Measurements from ENCODE around the gene TECPR2. TPM values are rescaled to one million over a fixed set of nuclear protein-coding genes. Genes with fewer than 3 reads are reported as not detected.

TECPR2 gene
- total and polyA plus RNA-seq, 10 of the 15 experiments (the other 5 are each of a cell fraction or from before 2014, with no cell fraction given): 0.15 to 10.0 (median 3.0) TPM

- ATAC-seq: no peak
- Histone ChIP-seq H3K4me3 (no peak overlapping the region), H3K4me1 (ENCODE audit: control insufficient read depth, insufficient read depth, low read length) (no peaks in the 10 kb centered on the region), H3K27me3 (replicated peaks in 1 of 2; ENCODE audit: control insufficient read depth in 2 of 2, insufficient read depth in 2 of 2, low read length in 1 of 2) (no peaks in the 10 kb centered on the region), H3K9ac (ENCODE audit: control insufficient read depth, insufficient read depth, low read length) (no peak overlapping the region), H3K36me3 (ENCODE audit: control insufficient read depth in 2 of 2, insufficient read depth in 2 of 2, low read length in 1 of 2) (no peaks in the 10 kb centered on the region), H2AFZ (ENCODE audit: control insufficient read depth, low read depth, low read length) (no peak overlapping the region), H3K9me3 (replicated peaks; ENCODE audit: control insufficient read depth, insufficient read depth, low read length) (no peaks in the 10 kb centered on the region), H4K20me1 (ENCODE audit: control insufficient read depth, insufficient read depth) (no peaks in the 10 kb centered on the region), H3K4me2 (ENCODE audit: control insufficient read depth, insufficient read depth) (no peak overlapping the region), H3K79me2 (ENCODE audit: control insufficient read depth, insufficient read depth, low read length) (no peaks in the 10 kb centered on the region), H3K27ac (ENCODE audit: control insufficient read depth, insufficient read depth) (no peak overlapping the region)
- ChIA-PET RAD21 (ENCODE audit: unreplicated experiment) (no interaction called here), POLR2A (no interaction called here), CTCF (interaction anchor here (1.0 kb wide), 1 partner anchor 97 kb away, joined by 3 read pairs; no protein-coding TSS in a partner anchor), SMC1A (ENCODE audit: uncharacterized antibody, unreplicated experiment) (no interaction called here)
- in situ Hi-C loops (cut with MboI) (no loop called here), intact Hi-C loops (cut with micrococcal nuclease; ENCODE audit: unreplicated experiment) (no loop called here)
- no peak for FAIRE-seq
- BruUV-seq (replicated peaks): no TSS peak
- no peak for DNase-seq (ENCODE audit: low read depth, low spot score)
- 81% methylated on average over 12 of the region's 14 CpGs for WGBS (ENCODE audit: insufficient coverage, insufficient replicate concordance, low lambda C conversion rate, missing lambda C conversion rate)
- TF ChIP-seq IRF3 (IDR thresholded peaks at IDR 0.05) (no peak), JUND (IDR thresholded peaks at IDR 0.05; ENCODE audit: low read depth, low read length) (no peak), TCF12 (IDR thresholded peaks at IDR 0.05; ENCODE audit: low read depth, low read length) (no peak), STAT1 (conservative IDR thresholded peaks at IDR 0.05) (no peak), RAD51 (IDR thresholded peaks at IDR 0.05) (no peak), RCOR1 (conservative IDR thresholded peaks at IDR 0.05; ENCODE audit: low read depth, low read length) (no peak), HCFC1 (IDR thresholded peaks at IDR 0.05; ENCODE audit: low read length) (no peak), NKRF (conservative IDR thresholded peaks at IDR 0.05) (no peak), ZNF207 (IDR thresholded peaks at IDR 0.05; ENCODE audit: borderline replicate concordance) (no peak), RB1 (IDR thresholded peaks at IDR 0.05; ENCODE audit: borderline replicate concordance) (no peak), FOXM1 (IDR thresholded peaks at IDR 0.05; ENCODE audit: low read depth, low read length) (no peak), RBBP5 (conservative IDR thresholded peaks at IDR 0.05) (no peak), SUZ12 (IDR thresholded peaks at IDR 0.05; ENCODE audit: unreplicated experiment) (no peak), IRF5 (IDR thresholded peaks at IDR 0.05; ENCODE audit: borderline replicate concordance) (no peak), BHLHE40 (IDR thresholded peaks at IDR 0.05; ENCODE audit: borderline replicate concordance in 1 of 2, low read depth in 2 of 2, low read length in 1 of 2) (no peak), BACH1 (IDR thresholded peaks at IDR 0.05; ENCODE audit: borderline replicate concordance) (no peak), NFYA (IDR thresholded peaks at IDR 0.05; ENCODE audit: borderline replicate concordance, low read depth, low read length) (no peak)
Measured at GRCh38 chr14:102418169-102418852, 55.6 kb downstream of the TECPR2 start.

Measured in GM12878 (cell line).